GM10248 (cell line): ENCODE data around the gene GOLGA5.
"Not testable (repeated sequence)": the region's sequence is repeated elsewhere in the genome, so short reads cannot be mapped to it uniquely, and the experiment has no call there.

Experiments
- CTCF ChIA-PET: fragments of 300-600 bp; sonication (Branson Sonifier 250); formaldehyde crosslinking; extraction: SDS; loops from one replicate; lab custom pipeline; 2021; ENCODE audit warnings: antibody characterized with exemption; lab: Yijun Ruan, JAX
- POLR2A ChIA-PET: fragments of 350-650 bp; sonication (Branson Sonifier 250); formaldehyde crosslinking; extraction: SDS; loops from one replicate; lab custom pipeline; 2020; ENCODE audit warnings: antibody characterized with exemption; lab: Yijun Ruan, JAX
- DNase-seq: peaks from one replicate; pipeline ENCODE4 v3.0.0; 2012; ENCODE audit errors: extremely low spot score
- CTCF ChIP-seq: IDR thresholded peaks from 2 replicates; pipeline ENCODE4 v1.5.1; 2012; ENCODE audit warnings: mild to moderate bottlenecking, low read depth; ENCODE audit errors: extremely low read depth, missing control alignments, control extremely low read depth

GOLGA5 gene

GRCh38 chr14:92847749-92848148 lies 53.6 kb downstream of the GOLGA5 start:
- ChIA-PET POLR2A (no interaction called here), CTCF (interaction anchor here (1.1 to 1.7 kb wide), 2 partner anchors 28 to 265 kb away, joined by 4 to 5 read pairs; no protein-coding TSS in a partner anchor)
- no peak for DNase-seq
- TF ChIP-seq CTCF = no peak

- CTCF ChIA-PET = no interaction called here
Measured at GRCh38 chr14:92848887-92849286, 54.8 kb downstream of the GOLGA5 start.

GRCh38 chr14:92850492-92850891 lies 56.4 kb downstream of the GOLGA5 start:
- TF ChIP-seq CTCF = no peak
- no peak for DNase-seq
- POLR2A ChIA-PET = no interaction called here
- CTCF ChIA-PET = interaction anchor here (1.2 kb wide), 1 partner anchor 10 kb away, joined by 3 read pairs; no protein-coding TSS in a partner anchor

More at GRCh38 chr14:92848887-92849286, 54.8 kb downstream of the GOLGA5 start:
- POLR2A ChIA-PET = no interaction called here
- no peak for TF ChIP-seq CTCF
- no peak for DNase-seq

GRCh38 chr14:92853136-92853535 lies 59.0 kb downstream of the GOLGA5 start:
- DNase-seq, POLR2A ChIA-PET, CTCF ChIA-PET: not testable (repeated sequence)

- CTCF ChIA-PET = interaction anchor here (1.0 kb wide), 1 partner anchor 9 kb away, joined by 3 read pairs; no protein-coding TSS in a partner anchor
- POLR2A ChIA-PET = no interaction called here
- no peak for DNase-seq
- TF ChIP-seq CTCF = no peak
Measured at GRCh38 chr14:92860049-92860840, 66.1 kb downstream of the GOLGA5 start.

GRCh38 chr14:92861856-92862745 lies 68.0 kb downstream of the GOLGA5 start:
- ChIA-PET POLR2A (no interaction called here), CTCF (no interaction called here)
- DNase-seq = no peak
- no peak for TF ChIP-seq CTCF
